Caco-2 (cell line): ENCODE data around the gene SUSD2. TPM values are rescaled to one million over a fixed set of nuclear protein-coding genes. Genes with fewer than 3 reads are reported as not detected.

Source experiments
- BruUV-seq: library from RNA; stranded (reverse); fragments of 400-500 nt; replicated peaks from 2 replicates; lab custom pipeline; 2021; lab: Mats Ljungman, UMichigan
- CTCF ChIA-PET: fragments of 300-600 bp; sonication (Branson Sonifier 250); formaldehyde crosslinking; loops from one replicate; lab custom pipeline; 2022; ENCODE audit warnings: antibody characterized with exemption; lab: Charles Lee
- POLR2A ChIA-PET: fragments of 300-600 bp; sonication (Branson Sonifier 250); formaldehyde crosslinking; loops from one replicate; lab custom pipeline; 2022; ENCODE audit warnings: antibody characterized with exemption; lab: Charles Lee
- DNase-seq, 2 experiments: peaks; one replicate each; pipeline versions ENCODE4 v3.0.0 to v3.0.0-alpha.2; 2020 to 2022
- H3K27me3 ChIP-seq: replicated peaks from 2 replicates; pipeline ENCODE4 v1.6.0; 2011; ENCODE audit warnings: low read length; ENCODE audit not compliant: control insufficient read depth, insufficient read depth
- H3K36me3 ChIP-seq: 2 replicates; pipeline ENCODE4 v1.5.1; 2011; ENCODE audit warnings: low read length; ENCODE audit not compliant: control insufficient read depth, insufficient read depth
- H3K4me1 ChIP-seq: fragments of 250-450 bp; sonication (Bioruptor Pico); 2 replicates; pipeline ENCODE4 v1.5.1; 2020; ENCODE audit warnings: mild to moderate bottlenecking
- H3K4me3 ChIP-seq: 2 replicates; pipeline ENCODE4 v1.5.1; 2011; ENCODE audit warnings: low read depth, mild to moderate bottlenecking, control low read depth, low read length
- H3K9me3 ChIP-seq: fragments of 250-450 bp; sonication (Bioruptor Pico); 2 replicates; pipeline ENCODE4 v1.5.1; 2020; ENCODE audit warnings: mild to moderate bottlenecking, moderate library complexity
- H3K27ac Mint-ChIP-seq: one replicate; pipeline ENCODE4 v1.8.0; 2022; ENCODE audit warnings: mixed read lengths; ENCODE audit not compliant: unreplicated experiment
- H3K27me3 Mint-ChIP-seq: one replicate; pipeline ENCODE4 v1.8.0; 2022; ENCODE audit warnings: mixed read lengths; ENCODE audit not compliant: insufficient read depth, unreplicated experiment
- H3K36me3 Mint-ChIP-seq: one replicate; pipeline ENCODE4 v1.8.0; 2022; ENCODE audit warnings: mild to moderate bottlenecking, mixed read lengths; ENCODE audit not compliant: insufficient read depth, unreplicated experiment
- H3K4me1 Mint-ChIP-seq: one replicate; pipeline ENCODE4 v1.8.0; 2022; ENCODE audit warnings: low read depth, mixed read lengths; ENCODE audit not compliant: unreplicated experiment
- H3K4me3 Mint-ChIP-seq: one replicate; pipeline ENCODE4 v1.8.0; 2022; ENCODE audit warnings: mild to moderate bottlenecking, moderate library complexity, mixed read lengths; ENCODE audit not compliant: unreplicated experiment
- H3K9me3 Mint-ChIP-seq: one replicate; pipeline ENCODE4 v1.8.0; 2022; ENCODE audit warnings: mixed read lengths; ENCODE audit not compliant: unreplicated experiment
- intact Hi-C: fragments of 100-400 bp; cut with micrococcal nuclease; formaldehyde crosslinking; loops from one replicate; pipeline ENCODE4 v1.10.0; 2022; ENCODE audit not compliant: unreplicated experiment
- total RNA-seq: library from RNA; stranded (reverse); gene quantifications from 2 replicates; pipeline ENCODE4 v1.2.3, GENCODE V29; 2022
- TF ChIP-seq, protein P1 (sequence below), 2 experiments: fragments of 200-600 bp in 1 of 2; IDR thresholded peaks; 1 replicate in 1 of 2; 2 replicates in 1 of 2; pipeline versions ENCODE4 v1.5.1 to v1.8.0; 2011 to 2022; ENCODE audit warnings: antibody characterized with exemption in 1 of 2, control low read depth in 1 of 2, inconsistent platforms in 1 of 2, low read depth in 1 of 2, low read length in 1 of 2, mild to moderate bottlenecking in 1 of 2, moderate library complexity in 1 of 2; ENCODE audit not compliant: insufficient read depth in 1 of 2, severe bottlenecking in 1 of 2, unreplicated experiment in 1 of 2

Gene SUSD2
- total RNA-seq, 1 experiment from 2014 or later, result 7.0 TPM

DNA sequence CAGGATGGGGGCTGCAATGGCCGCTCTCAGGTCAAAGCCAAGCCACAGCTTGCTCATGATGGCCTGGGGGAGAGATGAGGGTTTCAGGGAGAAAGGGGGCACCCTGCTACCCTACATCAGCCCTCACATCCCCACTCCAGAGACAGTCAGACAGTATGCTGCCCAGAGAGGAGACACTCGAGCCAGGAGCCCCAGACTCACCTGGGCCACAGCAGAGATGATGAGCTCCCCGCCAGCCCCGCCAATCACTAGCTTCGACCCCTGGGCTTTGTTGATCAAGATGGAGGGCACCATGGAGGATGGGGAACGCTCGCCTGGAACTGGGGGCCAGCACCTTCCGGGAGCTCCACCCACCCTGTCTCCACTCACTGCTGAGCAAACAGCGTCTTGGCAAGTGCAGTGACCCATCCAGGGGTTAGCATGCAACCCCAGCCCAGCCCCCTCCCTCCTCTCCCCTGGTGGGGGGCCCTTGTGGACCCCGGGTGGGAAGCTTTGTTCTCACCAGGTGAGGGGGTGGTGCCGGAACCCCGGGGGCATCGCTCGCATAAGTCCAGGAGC lies 43.8 kb downstream of the SUSD2 start:
- no peaks in the 10 kb centered on the region for H3K4me1 Mint-ChIP-seq
- H3K27ac Mint-ChIP-seq, result no peak overlapping the region
- H3K4me3 Mint-ChIP-seq, result no peak overlapping the region
- no peak for DNase-seq
- BruUV-seq, result no TSS peak
- H3K9me3 ChIP-seq, result 0 out of 2 replicates have a peak, but pooled peaks cover 7% of the 10 kb centered on the region
- H3K36me3 ChIP-seq, result no peaks in the 10 kb centered on the region
- H3K9me3 Mint-ChIP-seq, result peaks cover 10% of the 10 kb centered on the region
- H3K4me1 ChIP-seq, result no peaks in the 10 kb centered on the region
- TF ChIP-seq, protein P1, sequence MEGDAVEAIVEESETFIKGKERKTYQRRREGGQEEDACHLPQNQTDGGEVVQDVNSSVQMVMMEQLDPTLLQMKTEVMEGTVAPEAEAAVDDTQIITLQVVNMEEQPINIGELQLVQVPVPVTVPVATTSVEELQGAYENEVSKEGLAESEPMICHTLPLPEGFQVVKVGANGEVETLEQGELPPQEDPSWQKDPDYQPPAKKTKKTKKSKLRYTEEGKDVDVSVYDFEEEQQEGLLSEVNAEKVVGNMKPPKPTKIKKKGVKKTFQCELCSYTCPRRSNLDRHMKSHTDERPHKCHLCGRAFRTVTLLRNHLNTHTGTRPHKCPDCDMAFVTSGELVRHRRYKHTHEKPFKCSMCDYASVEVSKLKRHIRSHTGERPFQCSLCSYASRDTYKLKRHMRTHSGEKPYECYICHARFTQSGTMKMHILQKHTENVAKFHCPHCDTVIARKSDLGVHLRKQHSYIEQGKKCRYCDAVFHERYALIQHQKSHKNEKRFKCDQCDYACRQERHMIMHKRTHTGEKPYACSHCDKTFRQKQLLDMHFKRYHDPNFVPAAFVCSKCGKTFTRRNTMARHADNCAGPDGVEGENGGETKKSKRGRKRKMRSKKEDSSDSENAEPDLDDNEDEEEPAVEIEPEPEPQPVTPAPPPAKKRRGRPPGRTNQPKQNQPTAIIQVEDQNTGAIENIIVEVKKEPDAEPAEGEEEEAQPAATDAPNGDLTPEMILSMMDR (IDR thresholded peaks at IDR 0.05; ENCODE audit: insufficient read depth in 1 of 2, low read depth in 1 of 2, low read length in 1 of 2, severe bottlenecking in 1 of 2, unreplicated experiment in 1 of 2), result no peak
- H3K36me3 Mint-ChIP-seq, result no peaks in the 10 kb centered on the region
- CTCF ChIA-PET, result interaction anchor here (0.8 kb wide), 1 partner anchor 22 kb away, joined by 3 read pairs; no protein-coding TSS in a partner anchor
- no peaks in the 10 kb centered on the region for H3K27me3 Mint-ChIP-seq
- no peak overlapping the region for H3K4me3 ChIP-seq
- POLR2A ChIA-PET, result no interaction called here
- no peaks in the 10 kb centered on the region for H3K27me3 ChIP-seq
- intact Hi-C loops, result no loop called here

DNA sequence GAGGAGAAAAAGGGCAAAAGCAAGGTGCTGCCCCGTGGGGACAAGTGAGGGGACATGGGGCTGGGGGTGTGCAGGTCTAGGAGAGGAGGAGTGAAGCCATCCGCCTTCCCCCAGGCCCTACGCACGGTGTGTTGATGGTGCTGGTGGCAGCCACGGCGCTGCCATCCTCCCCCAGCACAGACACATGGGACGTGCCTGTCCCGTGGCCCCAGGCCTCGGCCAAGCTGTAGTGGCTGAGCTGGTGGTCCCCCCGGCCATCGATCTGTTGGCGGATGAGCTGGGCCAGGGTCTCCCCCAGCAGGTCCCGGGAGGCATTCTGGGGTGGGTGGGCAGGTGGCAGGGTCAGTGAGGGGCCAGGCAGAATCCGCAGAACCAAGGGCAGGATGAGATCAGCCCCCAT lies 44.7 kb downstream of the SUSD2 start:
- TF ChIP-seq, protein P1 (IDR thresholded peaks at IDR 0.05; ENCODE audit: insufficient read depth in 1 of 2, low read depth in 1 of 2, low read length in 1 of 2, severe bottlenecking in 1 of 2, unreplicated experiment in 1 of 2), result no peak
- CTCF ChIA-PET, result no interaction called here
- Mint-ChIP-seq H3K27me3 (no peaks in the 10 kb centered on the region), H3K4me3 (no peak overlapping the region), H3K36me3 (no peaks in the 10 kb centered on the region), H3K27ac (no peak overlapping the region), H3K4me1 (peaks cover 6% of the 10 kb centered on the region), H3K9me3 (peaks cover 10% of the 10 kb centered on the region)
- POLR2A ChIA-PET, result no interaction called here
- no peak overlapping the region for H3K4me3 ChIP-seq
- no peaks in the 10 kb centered on the region for H3K36me3 ChIP-seq
- H3K4me1 ChIP-seq, result no peaks in the 10 kb centered on the region
- DNase-seq, result no peak
- no TSS peak for BruUV-seq
- no peaks in the 10 kb centered on the region for H3K27me3 ChIP-seq
- intact Hi-C loops, result no loop called here
- H3K9me3 ChIP-seq, result 0 out of 2 replicates have a peak, but pooled peaks cover 7% of the 10 kb centered on the region

DNA sequence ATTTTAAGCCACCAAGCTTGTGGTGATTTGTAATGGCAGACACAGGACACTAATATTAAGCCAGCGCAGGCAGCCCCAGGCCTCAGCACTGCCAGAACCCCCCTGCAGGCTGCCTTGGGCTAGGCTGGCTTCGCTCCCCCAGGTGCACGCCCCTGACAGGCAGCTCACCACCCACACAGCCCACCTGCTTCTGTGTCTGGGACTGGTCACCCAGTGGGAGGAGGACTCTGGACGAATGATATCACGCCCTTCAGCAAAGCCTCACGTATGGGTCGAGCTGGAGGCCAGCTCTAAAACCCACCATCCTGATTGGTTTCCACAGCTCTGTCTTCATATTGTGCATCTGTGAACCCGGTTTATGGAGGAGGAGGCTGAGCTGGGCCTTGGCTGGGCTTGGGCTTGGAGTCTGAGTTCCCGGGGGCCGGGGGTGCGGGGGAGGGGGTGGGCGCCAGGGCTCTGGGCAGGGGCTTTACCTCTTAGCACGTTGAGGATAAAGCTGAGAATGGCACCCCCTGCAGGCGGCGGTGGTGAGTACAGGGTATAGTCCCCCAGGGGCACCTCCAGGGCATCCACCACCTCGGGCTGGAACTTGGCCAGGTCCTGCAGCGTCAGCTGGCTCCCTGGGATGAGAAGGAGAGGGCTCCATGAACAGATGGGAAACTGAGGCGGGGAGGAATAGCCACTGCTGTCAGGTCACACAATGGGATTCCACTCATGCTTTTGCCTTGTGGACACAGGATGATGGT lies 49.8 kb downstream of the SUSD2 start:
- TF ChIP-seq, protein P1 (IDR thresholded peaks at IDR 0.05; ENCODE audit: insufficient read depth in 1 of 2, low read depth in 1 of 2, low read length in 1 of 2, severe bottlenecking in 1 of 2, unreplicated experiment in 1 of 2), result peak in 1 of 2 experiments; percentile 46
- H3K27ac Mint-ChIP-seq, result no peak overlapping the region
- peak in 1 of 2 experiments; percentile 38 for DNase-seq
- Histone ChIP-seq H3K27me3 (no peaks in the 10 kb centered on the region), H3K4me1 (no peaks in the 10 kb centered on the region), H3K9me3 (no peaks in the 10 kb centered on the region), H3K4me3 (no peak overlapping the region), H3K36me3 (no peaks in the 10 kb centered on the region)
- no peaks in the 10 kb centered on the region for H3K27me3 Mint-ChIP-seq
- ChIA-PET CTCF (interaction anchor here (1.2 to 1.3 kb wide), 3 partner anchors 10 to 41 kb away, joined by 4 to 9 read pairs (median 5); no protein-coding TSS in a partner anchor), POLR2A (no interaction called here)
- H3K36me3 Mint-ChIP-seq, result no peaks in the 10 kb centered on the region
- H3K4me3 Mint-ChIP-seq, result no peak overlapping the region
- H3K4me1 Mint-ChIP-seq, result peaks cover 6% of the 10 kb centered on the region
- no TSS peak for BruUV-seq
- peaks cover 10% of the 10 kb centered on the region for H3K9me3 Mint-ChIP-seq
- intact Hi-C loops, result no loop called here
